H1 (cell line): ENCODE data around the gene CHRNA5. TPM values are rescaled to one million over a fixed set of nuclear protein-coding genes. Genes with fewer than 3 reads are reported as not detected.

Source experiments
- CTCF ChIA-PET: fragments of 300-600 bp; sonication (Branson Sonifier 250); formaldehyde crosslinking; loops from one replicate; lab custom pipeline; 2021; ENCODE audit not compliant: partially characterized antibody; lab: Charles Lee
- POLR2A ChIA-PET: fragments of 300-600 bp; sonication (Branson Sonifier 250); formaldehyde crosslinking; loops from one replicate; lab custom pipeline; 2021; ENCODE audit warnings: inconsistent platforms; ENCODE audit not compliant: partially characterized antibody; lab: Charles Lee
- DNase-seq, 2 experiments: peaks; one replicate each; pipeline versions ENCODE4 v3.0.0 to v3.0.0-alpha.2; 2010 to 2022; ENCODE audit warnings: low spot score in 2 of 2, low read depth in 1 of 2, mixed read lengths in 1 of 2
- FAIRE-seq: peaks from 2 replicates; lab custom pipeline; 2011; peaks lifted over from hg19 to GRCh38; lab: Jason Lieb, UNC
- H2AFZ ChIP-seq: 2 replicates; pipeline ENCODE4 v1.8.1; 2012; ENCODE audit warnings: low read length, inconsistent platforms
- H2AK5ac ChIP-seq: 2 replicates; pipeline ENCODE4 v1.6.1; 2013; ENCODE audit warnings: low read depth, low read length
- H2BK120ac ChIP-seq: replicated peaks from 2 replicates; pipeline ENCODE3; 2013; ENCODE audit warnings: low read depth, low read length, inconsistent platforms
- H2BK12ac ChIP-seq: 2 replicates; pipeline ENCODE4 v1.6.1; 2013; ENCODE audit warnings: low read depth, low read length
- H2BK15ac ChIP-seq: 2 replicates; pipeline ENCODE4 v1.6.1; 2013; ENCODE audit warnings: low read length
- H2BK20ac ChIP-seq: 2 replicates; pipeline ENCODE4 v1.6.1; 2013; ENCODE audit warnings: low read length
- H2BK5ac ChIP-seq: 2 replicates; pipeline ENCODE4 v1.6.1; 2013; ENCODE audit warnings: low read depth, low read length
- H3K14ac ChIP-seq: 2 replicates; pipeline ENCODE4 v1.6.1; 2013; ENCODE audit warnings: inconsistent platforms; ENCODE audit not compliant: insufficient read length
- H3K18ac ChIP-seq: 2 replicates; pipeline ENCODE4 v1.6.1; 2013; ENCODE audit warnings: low read length; ENCODE audit errors: extremely low read depth
- H3K23ac ChIP-seq: 2 replicates; pipeline ENCODE4 v1.6.1; 2013; ENCODE audit warnings: inconsistent platforms; ENCODE audit not compliant: insufficient read length
- H3K23me2 ChIP-seq: 2 replicates; pipeline ENCODE4 v1.6.1; 2013; ENCODE audit warnings: low read depth, low read length
- H3K27ac ChIP-seq: 2 replicates; pipeline ENCODE4 v1.6.1; 2011; ENCODE audit warnings: low read depth, low read length, inconsistent platforms
- H3K27me3 ChIP-seq, 4 experiments: replicated peaks in 1 of 4; 1 replicate in 1 of 4; 2 replicates in 3 of 4; pipeline versions ENCODE4 v1.6.1 to v1.8.1; 2011 to 2013; ENCODE audit warnings: low read length in 3 of 4, mild to moderate bottlenecking in 3 of 4, inconsistent platforms in 2 of 4, mixed read lengths in 2 of 4, moderate library complexity in 1 of 4; ENCODE audit not compliant: control insufficient read depth in 3 of 4, insufficient read depth in 3 of 4; ENCODE audit errors: extremely low read depth in 1 of 4
- H3K36me3 ChIP-seq, 4 experiments: 2 replicates each; pipeline versions ENCODE4 v1.6.1 to v1.8.1; 2011 to 2013; ENCODE audit warnings: mild to moderate bottlenecking in 4 of 4, low read length in 3 of 4, moderate library complexity in 2 of 4, control low read depth in 1 of 4, inconsistent platforms in 1 of 4; ENCODE audit not compliant: insufficient read depth in 4 of 4, control insufficient read depth in 2 of 4
- H3K4ac ChIP-seq: replicated peaks from 2 replicates; pipeline ENCODE3; 2013; ENCODE audit warnings: low read length, low read depth, mixed read lengths, inconsistent platforms; ENCODE audit not compliant: insufficient read length
- H3K4me1 ChIP-seq, 4 experiments: replicated peaks in 1 of 4; 1 replicate in 1 of 4; 2 replicates in 3 of 4; pipeline versions ENCODE4 v1.6.1 to v1.8.1; 2011 to 2013; ENCODE audit warnings: low read length in 3 of 4, inconsistent platforms in 2 of 4, mixed read lengths in 1 of 4; ENCODE audit not compliant: insufficient read depth in 4 of 4, control insufficient read depth in 3 of 4
- H3K4me2 ChIP-seq, 2 experiments: 2 replicates each; pipeline versions ENCODE4 v1.6.1 to v1.8.1; 2011 to 2013; ENCODE audit warnings: low read depth in 2 of 2, low read length in 2 of 2, control low read depth in 1 of 2, inconsistent platforms in 1 of 2, mild to moderate bottlenecking in 1 of 2; ENCODE audit not compliant: insufficient read depth in 1 of 2
- H3K4me3 ChIP-seq, 4 experiments: fragments of 200-600, 300-600 bp in 1 of 4; sonication (generic), shearing (Covaris generic), sonication (Bioruptor Twin) in 1 of 4; 2 replicates each; pipeline versions ENCODE4 v1.5.1 to v1.8.1; 2011 to 2016; ENCODE audit warnings: low read length in 4 of 4, low read depth in 3 of 4, control low read depth in 2 of 4, inconsistent platforms in 2 of 4, mild to moderate bottlenecking in 2 of 4, mixed read lengths in 1 of 4, moderate library complexity in 1 of 4; ENCODE audit not compliant: insufficient read depth in 2 of 4; ENCODE audit errors: extremely low read depth in 1 of 4
- H3K56ac ChIP-seq: replicated peaks from 2 replicates; pipeline ENCODE3; 2013; ENCODE audit warnings: low read depth, mild to moderate bottlenecking, mixed read lengths, low read length, inconsistent platforms; ENCODE audit not compliant: insufficient read length
- H3K79me1 ChIP-seq: 2 replicates; pipeline ENCODE4 v1.6.1; 2013; ENCODE audit warnings: low read depth, low read length, control low read depth
- H3K79me2 ChIP-seq, 2 experiments: 2 replicates each; pipeline versions ENCODE4 v1.6.1 to v1.8.1; 2012 to 2013; ENCODE audit warnings: low read length in 2 of 2, mild to moderate bottlenecking in 2 of 2, inconsistent platforms in 1 of 2; ENCODE audit not compliant: insufficient read depth in 2 of 2, control insufficient read depth in 1 of 2
- H3K9ac ChIP-seq, 4 experiments: replicated peaks in 1 of 4; 1 replicate in 1 of 4; 2 replicates in 3 of 4; pipeline versions ENCODE4 v1.6.1 to v1.8.1; 2011 to 2013; ENCODE audit warnings: low read depth in 3 of 4, low read length in 3 of 4, control low read depth in 2 of 4, mild to moderate bottlenecking in 2 of 4, moderate library complexity in 2 of 4, inconsistent platforms in 1 of 4; ENCODE audit errors: extremely low read depth in 1 of 4
- H3K9me3 ChIP-seq, 2 experiments: 2 replicates each; pipeline versions ENCODE4 v1.6.1 to v1.8.1; 2012 to 2013; ENCODE audit warnings: mild to moderate bottlenecking in 2 of 2, moderate library complexity in 2 of 2, control low read depth in 1 of 2, inconsistent platforms in 1 of 2, low read depth in 1 of 2, low read length in 1 of 2, mixed read lengths in 1 of 2; ENCODE audit not compliant: insufficient read depth in 2 of 2
- H4K20me1 ChIP-seq, 2 experiments: replicated peaks in 1 of 2; 2 replicates each; pipeline versions ENCODE3 to v1.8.1; 2011 to 2013; ENCODE audit warnings: inconsistent platforms in 2 of 2, low read length in 2 of 2, mild to moderate bottlenecking in 1 of 2; ENCODE audit not compliant: insufficient read depth in 2 of 2, control insufficient read depth in 1 of 2
- H4K5ac ChIP-seq: 2 replicates; pipeline ENCODE4 v1.6.1; 2013; ENCODE audit warnings: low read length, low read depth, mixed read lengths, inconsistent platforms; ENCODE audit not compliant: insufficient read length
- H4K8ac ChIP-seq: 2 replicates; pipeline ENCODE4 v1.8.0; 2013; ENCODE audit warnings: mild to moderate bottlenecking, moderate library complexity, low read length, inconsistent platforms; ENCODE audit not compliant: insufficient read depth; ENCODE audit errors: extremely low read depth
- H4K91ac ChIP-seq: replicated peaks from 2 replicates; pipeline ENCODE3; 2013; ENCODE audit warnings: low read length, mixed read lengths, inconsistent platforms; ENCODE audit not compliant: insufficient read length
- BACH1 ChIP-seq: IDR thresholded peaks from 2 replicates; pipeline ENCODE4 v1.6.1; 2012; ENCODE audit warnings: low read length, improper control_type of control experiment
- CBX8 ChIP-seq: fragments of 300-800, 300-1000 bp; sonication (generic); IDR thresholded peaks from 2 replicates; pipeline ENCODE4 v1.7.1; 2016; ENCODE audit warnings: low read depth, low read length, borderline replicate concordance
- CEBPB ChIP-seq: IDR thresholded peaks from 2 replicates; pipeline ENCODE4 v1.6.1; 2012; ENCODE audit warnings: low read depth, low read length
- JUND ChIP-seq: IDR thresholded peaks from 2 replicates; pipeline ENCODE4 v1.6.1; 2011; ENCODE audit warnings: mild to moderate bottlenecking, improper control_type of control experiment, low read length
- RFX5 ChIP-seq: IDR thresholded peaks from 2 replicates; pipeline ENCODE4 v1.6.1; 2011; ENCODE audit warnings: low read depth, low read length, improper control_type of control experiment, borderline replicate concordance
- SAP30 ChIP-seq: fragments of 300-600 bp; sonication (generic); IDR thresholded peaks from 2 replicates; pipeline ENCODE4 v1.7.1; 2012; ENCODE audit warnings: low read length, moderate library complexity, mild to moderate bottlenecking, inconsistent platforms; ENCODE audit not compliant: insufficient read depth, insufficient replicate concordance
- SIRT6 ChIP-seq: IDR thresholded peaks from one replicate; pipeline ENCODE4 v1.7.1; 2012; ENCODE audit warnings: low read length, inconsistent platforms
- SP2 ChIP-seq: IDR thresholded peaks from 2 replicates; pipeline ENCODE4 v1.6.1; 2012; ENCODE audit warnings: mild to moderate bottlenecking, low read length, inconsistent platforms
- SRF ChIP-seq: IDR thresholded peaks from 2 replicates; pipeline ENCODE4 v1.6.1; 2011; ENCODE audit warnings: mild to moderate bottlenecking, low read depth, low read length, moderate library complexity
- TEAD4 ChIP-seq: IDR thresholded peaks from 2 replicates; pipeline ENCODE4 v1.6.1; 2012; ENCODE audit warnings: low read depth, low read length, inconsistent platforms, mixed read lengths
- YY1 ChIP-seq: IDR thresholded peaks from 2 replicates; pipeline ENCODE4 v1.6.1; 2011; ENCODE audit warnings: low read depth, mild to moderate bottlenecking, low read length
- WGBS, 2 experiments: shearing (Covaris generic) in 1 of 2; methylation state at CpG; one replicate each; pipeline versions ENCODE4 v1.1.6 to v1.1.7; 2013 to 2015; ENCODE audit warnings: low lambda C conversion rate in 2 of 2, mixed read lengths in 2 of 2, inconsistent platforms in 1 of 2, low coverage in 1 of 2, missing lambda C conversion rate in 1 of 2; ENCODE audit not compliant: insufficient replicate concordance in 2 of 2, insufficient coverage in 1 of 2, insufficient read length in 1 of 2; ENCODE audit errors: extremely low coverage in 1 of 2, missing lambda C conversion rate in 1 of 2; 5-methylcytosine and 5-hydroxymethylcytosine counted together
- polyA plus RNA-seq, 7 experiments: library from polyadenylated mRNA; depleted of rRNA in 3 of 7; stranded (reverse) in 5 of 7; unstranded in 2 of 7; fragments of >200 nt in 5 of 7; fragments of 200-250 nt in 2 of 7; gene quantifications; 1 replicate in 5 of 7; 2 replicates in 1 of 7; 4 replicates in 1 of 7; pipeline versions ENCODE4 v1.2.1 to v1.2.3, GENCODE V29; 2011 to 2013; ENCODE audit warnings: missing spikeins in 2 of 7, mixed read lengths in 2 of 7
- total RNA-seq: library from RNA; stranded (reverse); fragmentation: NEBNext Ultra II Directional; extraction: Animal tissue kit (Norgen Biotek cat#: 25700); gene quantifications from 2 replicates; pipeline ENCODE4 v1.2.1, GENCODE V29; 2021

Gene CHRNA5
- total and polyA plus RNA-seq, 2 of the 8 experiments (the other 6 are each of a cell fraction or from before 2014, with no cell fraction given), result 13.5 to 31.4 TPM

GRCh38 chr15:78567531-78567930 lies 2.2 kb downstream of the CHRNA5 start:
- Histone ChIP-seq H3K4me3 (0 out of 8 replicates have a peak overlapping the region, but pooled peaks of 1 of the 4 experiments have one; percentile 3), H3K56ac (no peak overlapping the region), H4K8ac (no peak overlapping the region), H3K23me2 (peaks cover 5% of the 10 kb centered on the region; the same call in 1 of the 2 replicates), H3K4me2 (peak overlapping the region; percentile 3 to 4; a peak in 2 of 4 replicates), H4K20me1 (no peaks in the 10 kb centered on the region), H3K9me3 (no peaks in the 10 kb centered on the region), H3K79me2 (peaks cover 0 to 43% of the 10 kb centered on the region in 2 experiments; a peak in 2 of 4 replicates), H2BK15ac (no peak overlapping the region), H2AK5ac (no peak overlapping the region), H3K14ac (no peak overlapping the region), H3K36me3 (no peaks in the 10 kb centered on the region), H3K18ac (no peak overlapping the region), H4K91ac (no peak overlapping the region), H3K27me3 (no peaks in the 10 kb centered on the region), H3K79me1 (no peaks in the 10 kb centered on the region), H4K5ac (no peak overlapping the region), H2BK12ac (no peak overlapping the region), H3K27ac (no peak overlapping the region), H2BK20ac (no peak overlapping the region), H2BK120ac (no peak overlapping the region), H3K4ac (no peak overlapping the region), H3K23ac (no peak overlapping the region), H3K4me1 (peaks cover 3 to 10% (median 4%) of the 10 kb centered on the region in 4 experiments; a peak in 6 of 7 replicates), H2BK5ac (no peak overlapping the region), H3K9ac (no peak overlapping the region), H2AFZ (no peak overlapping the region)
- no peak for TF ChIP-seq JUND
- TF ChIP-seq SAP30, result no peak
- TF ChIP-seq CBX8, result no peak
- no peak for TF ChIP-seq BACH1
- TF ChIP-seq CEBPB, result no peak
- TF ChIP-seq SP2, result no peak
- TF ChIP-seq SRF, result no peak
- TF ChIP-seq SIRT6, result no peak
- TF ChIP-seq TEAD4, result no peak
- TF ChIP-seq YY1, result no peak
- TF ChIP-seq RFX5, result no peak
- DNase-seq (no peak), FAIRE-seq (no peak)
- 90% methylated on average over 4 of the region's 4 CpGs; no CpG with 5 or more reads in 1 of the 2 experiments for WGBS, 2 experiments
- POLR2A ChIA-PET, result no interaction called here
- CTCF ChIA-PET, result interaction anchor here (1.5 to 1.7 kb wide), 2 partner anchors 10 to 260 kb away, joined by 4 to 5 read pairs; no protein-coding TSS in a partner anchor
